Hepatocyte (in vitro differentiated cells): Measurements from ENCODE around the gene MAP2K7. TPM values are rescaled to one million over a fixed set of nuclear protein-coding genes. Genes with fewer than 3 reads are reported as not detected.

Source experiments
- DNase-seq: peaks from one replicate; pipeline ENCODE4 v3.0.0-alpha.2; 2016; ENCODE audit warnings: low spot score
- H2AFZ ChIP-seq: fragments of 200-600 bp; sonication (generic); 2 replicates; pipeline ENCODE4 v1.6.0; 2016; ENCODE audit warnings: antibody characterized with exemption, mild to moderate bottlenecking
- H3K27ac ChIP-seq: fragments of 200-600 bp; sonication (generic); 2 replicates; pipeline ENCODE4 v1.5.1; 2016; ENCODE audit warnings: mild to moderate bottlenecking
- H3K27me3 ChIP-seq: fragments of 200-600 bp; sonication (generic); 2 replicates; pipeline ENCODE4 v1.6.1; 2016
- H3K36me3 ChIP-seq: fragments of 200-600 bp; sonication (generic); replicated peaks from 2 replicates; pipeline ENCODE4 v1.5.1; 2016; ENCODE audit warnings: low read depth; ENCODE audit not compliant: insufficient read depth
- H3K4me1 ChIP-seq: fragments of 200-600 bp; sonication (generic); 2 replicates; pipeline ENCODE4 v1.5.1; 2016; ENCODE audit warnings: mild to moderate bottlenecking, moderate library complexity; ENCODE audit not compliant: insufficient read depth
- H3K4me2 ChIP-seq: fragments of 200-600 bp; sonication (generic); 2 replicates; pipeline ENCODE4 v1.6.0; 2016
- H3K4me3 ChIP-seq: fragments of 200-600 bp; sonication (generic); 2 replicates; pipeline ENCODE4 v1.5.1; 2016; ENCODE audit warnings: mild to moderate bottlenecking
- H3K79me2 ChIP-seq: fragments of 200-600 bp; sonication (generic); 2 replicates; pipeline ENCODE4 v1.6.0; 2017; ENCODE audit warnings: mild to moderate bottlenecking
- H3K9me2 ChIP-seq: fragments of 200-600 bp; sonication (generic); replicated peaks from 2 replicates; pipeline ENCODE4 v1.6.0; 2017; ENCODE audit warnings: mild to moderate bottlenecking; ENCODE audit not compliant: insufficient read depth
- H3K9me3 ChIP-seq: fragments of 200-600 bp; sonication (generic); 2 replicates; pipeline ENCODE4 v1.5.1; 2016; ENCODE audit warnings: low read depth, mild to moderate bottlenecking
- H4K20me1 ChIP-seq: fragments of 200-600 bp; sonication (generic); 2 replicates; pipeline ENCODE4 v1.6.0; 2016; ENCODE audit warnings: mild to moderate bottlenecking; ENCODE audit not compliant: insufficient read depth, poor library complexity, severe bottlenecking
- CTCF ChIP-seq: fragments of 200-600 bp; sonication (generic); IDR thresholded peaks from 2 replicates; pipeline ENCODE4 v1.5.1; 2016; ENCODE audit warnings: antibody characterized with exemption, mild to moderate bottlenecking; ENCODE audit not compliant: poor library complexity
- EZH2 ChIP-seq: fragments of 200-600 bp; sonication (generic); IDR thresholded peaks from 2 replicates; pipeline ENCODE4 v1.6.1; 2016; ENCODE audit warnings: antibody characterized with exemption, mild to moderate bottlenecking, borderline replicate concordance
- EZH2phosphoT487 ChIP-seq: fragments of 200-600 bp; sonication (generic); IDR thresholded peaks from one replicate; pipeline ENCODE4 v1.6.1; 2018; ENCODE audit warnings: antibody characterized with exemption, mild to moderate bottlenecking, low read depth, moderate library complexity; ENCODE audit not compliant: unreplicated experiment, severe bottlenecking
- WGBS: methylation state at CpG from one replicate; pipeline ENCODE4 v1.1.6; 2016; ENCODE audit warnings: low lambda C conversion rate; ENCODE audit errors: missing lambda C conversion rate; 5-methylcytosine and 5-hydroxymethylcytosine counted together
- polyA plus RNA-seq: library from polyadenylated mRNA; unstranded; fragments of >200 nt; fragmentation: Nextera tagmentation; extraction: Ambion mirVana; gene quantifications from 2 replicates; pipeline ENCODE4 v1.2.1, GENCODE V29; 2016
- total RNA-seq: library from RNA; depleted of rRNA; stranded (reverse); fragments of >200 nt; gene quantifications from 2 replicates; pipeline ENCODE4 v1.2.3, GENCODE V29; 2014

MAP2K7 gene
- total and polyA plus RNA-seq, 2 experiments from 2014 or later = 12.8 to 13.6 TPM

GRCh38 chr19:7910321-7911161 is 6.9 kb downstream of the MAP2K7 start:
- H4K20me1 ChIP-seq = peaks cover 36% of the 10 kb centered on the region
- DNase-seq = no peak
- no peaks in the 10 kb centered on the region for H3K36me3 ChIP-seq
- no peak overlapping the region for H2AFZ ChIP-seq
- WGBS = 97% methylated on average over 43 of the region's 54 CpGs
- peaks cover under 1% of the 10 kb centered on the region for H3K4me1 ChIP-seq
- TF ChIP-seq EZH2 (no peak), EZH2phosphoT487 (no peak)
- no peak overlapping the region for H3K4me2 ChIP-seq
- no peak overlapping the region for H3K4me3 ChIP-seq
- peaks cover 13% of the 10 kb centered on the region for H3K27me3 ChIP-seq
- peaks cover 27% of the 10 kb centered on the region for H3K79me2 ChIP-seq
- H3K27ac ChIP-seq = no peak overlapping the region
- no peaks in the 10 kb centered on the region for H3K9me3 ChIP-seq
- H3K9me2 ChIP-seq = no peaks in the 10 kb centered on the region

- DNase-seq = no peak
- Histone ChIP-seq H3K4me3 (no peak overlapping the region), H2AFZ (no peak overlapping the region), H3K9me3 (no peaks in the 10 kb centered on the region), H3K4me1 (peaks cover 11% of the 10 kb centered on the region), H3K79me2 (peaks cover 16% of the 10 kb centered on the region), H4K20me1 (peaks cover 28% of the 10 kb centered on the region), H3K9me2 (no peaks in the 10 kb centered on the region), H3K27ac (no peak overlapping the region), H3K36me3 (no peaks in the 10 kb centered on the region), H3K27me3 (peaks cover 23% of the 10 kb centered on the region), H3K4me2 (no peak overlapping the region)
- WGBS = 96% methylated on average over 18 of the region's 18 CpGs
- no peak for TF ChIP-seq CTCF
- no peak for TF ChIP-seq EZH2phosphoT487
- no peak for TF ChIP-seq EZH2
These were observed 7.9 kb downstream of the MAP2K7 start for GRCh38 chr19:7911508-7912143.

- H3K4me1 ChIP-seq = peaks cover 14% of the 10 kb centered on the region
- no peak for DNase-seq
- H3K36me3 ChIP-seq = no peaks in the 10 kb centered on the region
- H2AFZ ChIP-seq = no peak overlapping the region
- H3K4me2 ChIP-seq = no peak overlapping the region
- H3K9me3 ChIP-seq = no peaks in the 10 kb centered on the region
- TF ChIP-seq EZH2 (no peak), EZH2phosphoT487 (no peak), CTCF (no peak)
- H3K27ac ChIP-seq = no peak overlapping the region
- no peak overlapping the region for H3K4me3 ChIP-seq
- H3K9me2 ChIP-seq = no peaks in the 10 kb centered on the region
- peaks cover 29% of the 10 kb centered on the region for H3K27me3 ChIP-seq
- peaks cover 22% of the 10 kb centered on the region for H4K20me1 ChIP-seq
- peaks cover 10% of the 10 kb centered on the region for H3K79me2 ChIP-seq
- 95% methylated on average over 31 of the region's 31 CpGs for WGBS
These were observed 8.5 kb downstream of the MAP2K7 start for GRCh38 chr19:7912144-7912696.
